ENCODE measurements around the gene SNHG17.
"Not testable (repeated sequence)": the region's sequence is repeated elsewhere in the genome, so short reads cannot be mapped to it uniquely, and the experiment has no call there.

SNHG17 gene

GRCh38 chr20:38471245-38471644, 36.1 kb upstream of the SNHG17 start:
- TF ChIP-seq CTCF (IDR thresholded peaks at IDR 0.05; ENCODE audit: low read length, missing control alignments) = no peak
- no peak overlapping the region for H3K4me3 ChIP-seq (replicated peaks; ENCODE audit: low read depth, low read length)
- DNase-seq (ENCODE audit: low read depth) = no peak

GRCh38 chr20:38466983-38467382, 31.9 kb upstream of the SNHG17 start:
- no peak for TF ChIP-seq CTCF (IDR thresholded peaks at IDR 0.05; ENCODE audit: low read length, missing control alignments)
- DNase-seq (ENCODE audit: low read depth) = no peak
- H3K4me3 ChIP-seq (replicated peaks; ENCODE audit: low read depth, low read length) = no peak overlapping the region

GRCh38 chr20:38466171-38466570, 31.0 kb upstream of the SNHG17 start:
- TF ChIP-seq CTCF (IDR thresholded peaks at IDR 0.05; ENCODE audit: low read length, missing control alignments) = no peak
- no peak for DNase-seq (ENCODE audit: low read depth)
- no peak overlapping the region for H3K4me3 ChIP-seq (replicated peaks; ENCODE audit: low read depth, low read length)

GRCh38 chr20:38461569-38461968, 26.4 kb upstream of the SNHG17 start:
- H3K4me3 ChIP-seq (replicated peaks; ENCODE audit: low read depth, low read length) = not testable (repeated sequence)

GRCh38 chr20:38461167-38461566, 26.0 kb upstream of the SNHG17 start:
- not testable (repeated sequence) for H3K4me3 ChIP-seq (replicated peaks; ENCODE audit: low read depth, low read length); DNase-seq (ENCODE audit: low read depth)

More at GRCh38 chr20:38461569-38461968, 26.4 kb upstream of the SNHG17 start:
- DNase-seq (ENCODE audit: low read depth) = not testable (repeated sequence)

- H3K4me3 ChIP-seq (replicated peaks; ENCODE audit: low read depth, low read length); DNase-seq (ENCODE audit: low read depth): not testable (repeated sequence)
Measured at GRCh38 chr20:38460631-38461030, 25.5 kb upstream of the SNHG17 start.

GRCh38 chr20:38460040-38460623, 25.0 kb upstream of the SNHG17 start:
- no peak for TF ChIP-seq CTCF (IDR thresholded peaks at IDR 0.05; ENCODE audit: low read length, missing control alignments)
- DNase-seq (ENCODE audit: low read depth) = peak; percentile 94
- H3K4me3 ChIP-seq (replicated peaks; ENCODE audit: low read depth, low read length) = no peak overlapping the region

GRCh38 chr20:38458314-38458713, 23.2 kb upstream of the SNHG17 start:
- no peak for DNase-seq (ENCODE audit: low read depth)
- no peak overlapping the region for H3K4me3 ChIP-seq (replicated peaks; ENCODE audit: low read depth, low read length)
- TF ChIP-seq CTCF (IDR thresholded peaks at IDR 0.05; ENCODE audit: low read length, missing control alignments) = no peak
